ENCODE measurements around the gene UACA.
"Not testable (repeated sequence)": the region's sequence is repeated elsewhere in the genome, so short reads cannot be mapped to it uniquely, and the experiment has no call there.

The UACA gene

GRCh38 chr15:70625011-70625410 lies 138.3 kb downstream of the UACA start:
- Histone ChIP-seq H3K27ac (replicated peaks) (peak overlapping the region; percentile 50), H3K27me3 (ENCODE audit: insufficient read depth, poor library complexity, severe bottlenecking) (no peaks in the 10 kb centered on the region), H3K4me3 (replicated peaks; ENCODE audit: insufficient read depth, low read length) (no peak overlapping the region)
- no peak for DNase-seq (ENCODE audit: low read depth in 1 of 2, low spot score in 1 of 2)
- TF ChIP-seq, protein P1, sequence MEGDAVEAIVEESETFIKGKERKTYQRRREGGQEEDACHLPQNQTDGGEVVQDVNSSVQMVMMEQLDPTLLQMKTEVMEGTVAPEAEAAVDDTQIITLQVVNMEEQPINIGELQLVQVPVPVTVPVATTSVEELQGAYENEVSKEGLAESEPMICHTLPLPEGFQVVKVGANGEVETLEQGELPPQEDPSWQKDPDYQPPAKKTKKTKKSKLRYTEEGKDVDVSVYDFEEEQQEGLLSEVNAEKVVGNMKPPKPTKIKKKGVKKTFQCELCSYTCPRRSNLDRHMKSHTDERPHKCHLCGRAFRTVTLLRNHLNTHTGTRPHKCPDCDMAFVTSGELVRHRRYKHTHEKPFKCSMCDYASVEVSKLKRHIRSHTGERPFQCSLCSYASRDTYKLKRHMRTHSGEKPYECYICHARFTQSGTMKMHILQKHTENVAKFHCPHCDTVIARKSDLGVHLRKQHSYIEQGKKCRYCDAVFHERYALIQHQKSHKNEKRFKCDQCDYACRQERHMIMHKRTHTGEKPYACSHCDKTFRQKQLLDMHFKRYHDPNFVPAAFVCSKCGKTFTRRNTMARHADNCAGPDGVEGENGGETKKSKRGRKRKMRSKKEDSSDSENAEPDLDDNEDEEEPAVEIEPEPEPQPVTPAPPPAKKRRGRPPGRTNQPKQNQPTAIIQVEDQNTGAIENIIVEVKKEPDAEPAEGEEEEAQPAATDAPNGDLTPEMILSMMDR (IDR thresholded peaks at IDR 0.05; ENCODE audit: insufficient read depth, low read length) = no peak
- TF ChIP-seq GABPA (IDR thresholded peaks at IDR 0.05; ENCODE audit: low read depth) (no peak), POLR2AphosphoS5 (IDR thresholded peaks at IDR 0.05; ENCODE audit: low read depth) (no peak), SPI1 (IDR thresholded peaks at IDR 0.05; ENCODE audit: borderline replicate concordance, low read depth) (no peak)
- TF ChIP-seq, protein P2, sequence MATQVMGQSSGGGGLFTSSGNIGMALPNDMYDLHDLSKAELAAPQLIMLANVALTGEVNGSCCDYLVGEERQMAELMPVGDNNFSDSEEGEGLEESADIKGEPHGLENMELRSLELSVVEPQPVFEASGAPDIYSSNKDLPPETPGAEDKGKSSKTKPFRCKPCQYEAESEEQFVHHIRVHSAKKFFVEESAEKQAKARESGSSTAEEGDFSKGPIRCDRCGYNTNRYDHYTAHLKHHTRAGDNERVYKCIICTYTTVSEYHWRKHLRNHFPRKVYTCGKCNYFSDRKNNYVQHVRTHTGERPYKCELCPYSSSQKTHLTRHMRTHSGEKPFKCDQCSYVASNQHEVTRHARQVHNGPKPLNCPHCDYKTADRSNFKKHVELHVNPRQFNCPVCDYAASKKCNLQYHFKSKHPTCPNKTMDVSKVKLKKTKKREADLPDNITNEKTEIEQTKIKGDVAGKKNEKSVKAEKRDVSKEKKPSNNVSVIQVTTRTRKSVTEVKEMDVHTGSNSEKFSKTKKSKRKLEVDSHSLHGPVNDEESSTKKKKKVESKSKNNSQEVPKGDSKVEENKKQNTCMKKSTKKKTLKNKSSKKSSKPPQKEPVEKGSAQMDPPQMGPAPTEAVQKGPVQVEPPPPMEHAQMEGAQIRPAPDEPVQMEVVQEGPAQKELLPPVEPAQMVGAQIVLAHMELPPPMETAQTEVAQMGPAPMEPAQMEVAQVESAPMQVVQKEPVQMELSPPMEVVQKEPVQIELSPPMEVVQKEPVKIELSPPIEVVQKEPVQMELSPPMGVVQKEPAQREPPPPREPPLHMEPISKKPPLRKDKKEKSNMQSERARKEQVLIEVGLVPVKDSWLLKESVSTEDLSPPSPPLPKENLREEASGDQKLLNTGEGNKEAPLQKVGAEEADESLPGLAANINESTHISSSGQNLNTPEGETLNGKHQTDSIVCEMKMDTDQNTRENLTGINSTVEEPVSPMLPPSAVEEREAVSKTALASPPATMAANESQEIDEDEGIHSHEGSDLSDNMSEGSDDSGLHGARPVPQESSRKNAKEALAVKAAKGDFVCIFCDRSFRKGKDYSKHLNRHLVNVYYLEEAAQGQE (IDR thresholded peaks at IDR 0.05; ENCODE audit: insufficient replicate concordance, low read depth) = no peak

DNA sequence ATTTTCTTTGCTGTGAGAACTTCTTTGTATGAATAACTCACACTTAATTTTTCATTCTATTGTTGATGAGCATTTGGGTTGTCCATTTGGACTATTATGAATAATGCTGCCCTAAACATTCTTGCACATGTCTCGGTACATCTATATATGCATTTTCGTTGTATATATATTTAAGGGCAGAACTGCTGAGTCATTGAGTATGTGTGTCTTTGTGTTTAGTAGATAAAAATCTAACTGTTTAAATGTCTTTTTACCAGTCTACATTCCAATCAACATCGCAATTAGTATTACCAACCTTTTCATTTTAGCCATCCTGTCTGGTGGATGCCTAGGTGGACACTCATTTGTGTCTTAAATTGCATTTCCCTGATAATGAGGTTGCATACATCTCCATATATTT lies 144.4 kb downstream of the UACA start:
- H3K27ac ChIP-seq (replicated peaks) = no peak overlapping the region

GRCh38 chr15:70617911-70618287 lies 145.5 kb downstream of the UACA start:
- H3K27ac ChIP-seq (replicated peaks) = no peak overlapping the region
- no peaks in the 10 kb centered on the region for H3K27me3 ChIP-seq (ENCODE audit: insufficient read depth, poor library complexity, severe bottlenecking)
- no peak for DNase-seq (ENCODE audit: low read depth in 1 of 2, low spot score in 1 of 2)
- H3K4me3 ChIP-seq (replicated peaks; ENCODE audit: insufficient read depth, low read length) = no peak overlapping the region
- TF ChIP-seq POLR2AphosphoS5 (IDR thresholded peaks at IDR 0.05; ENCODE audit: low read depth) (no peak), SPI1 (IDR thresholded peaks at IDR 0.05; ENCODE audit: borderline replicate concordance, low read depth) (no peak), GABPA (IDR thresholded peaks at IDR 0.05; ENCODE audit: low read depth) (no peak)
- TF ChIP-seq, protein P1 (IDR thresholded peaks at IDR 0.05; ENCODE audit: insufficient read depth, low read length) = no peak
- TF ChIP-seq, protein P2 (IDR thresholded peaks at IDR 0.05; ENCODE audit: insufficient replicate concordance, low read depth) = no peak

More for the DNA sequence above, 144.4 kb downstream of the UACA start:
- Histone ChIP-seq H3K27me3 (ENCODE audit: insufficient read depth, poor library complexity, severe bottlenecking) (no peaks in the 10 kb centered on the region), H3K4me3 (replicated peaks; ENCODE audit: insufficient read depth, low read length) (no peak overlapping the region)
- no peak for DNase-seq (ENCODE audit: low read depth in 1 of 2, low spot score in 1 of 2)
- TF ChIP-seq GABPA (IDR thresholded peaks at IDR 0.05; ENCODE audit: low read depth) = no peak

DNA sequence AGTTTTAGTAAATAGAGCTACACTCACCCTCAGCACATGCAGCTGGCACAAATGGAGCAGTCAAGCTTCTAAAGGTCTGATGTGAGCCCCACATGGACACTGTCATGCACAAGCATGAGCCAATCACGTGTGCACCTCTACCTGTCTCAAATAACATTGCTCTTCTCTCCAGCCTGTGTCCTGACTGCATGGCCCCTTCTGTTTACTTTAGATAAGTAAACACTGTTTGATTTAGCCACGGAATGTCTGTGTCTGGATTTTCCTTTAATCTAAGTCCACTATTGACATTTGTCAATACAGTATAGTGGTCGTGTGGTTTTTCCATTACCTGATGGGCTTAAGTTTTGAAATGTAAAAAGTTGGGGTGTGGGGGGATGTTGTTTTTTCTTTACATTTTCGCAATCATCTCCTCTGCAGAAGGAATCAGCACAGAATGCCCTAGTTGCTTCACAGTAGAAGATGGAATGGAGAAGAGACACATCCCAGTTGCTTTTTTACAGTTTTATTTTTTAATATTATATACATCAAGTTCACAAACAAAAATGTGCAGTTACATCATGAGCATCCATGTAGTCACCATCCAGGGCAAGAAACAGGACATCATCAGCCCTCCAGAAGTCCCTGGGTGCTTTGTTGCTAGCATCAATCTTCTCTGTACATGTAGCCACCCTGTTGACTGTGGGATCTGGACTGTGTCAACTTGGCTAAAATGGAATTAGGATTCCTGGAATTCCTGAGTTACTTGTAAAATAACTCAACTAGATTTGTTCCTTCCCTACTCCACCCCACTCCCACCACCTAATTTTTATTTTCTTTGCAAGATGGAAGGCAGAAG lies 146.1 kb downstream of the UACA start:
- H3K4me3 ChIP-seq (replicated peaks; ENCODE audit: insufficient read depth, low read length) = no peak overlapping the region
- no peak overlapping the region for H3K27ac ChIP-seq (replicated peaks)
- H3K27me3 ChIP-seq (ENCODE audit: insufficient read depth, poor library complexity, severe bottlenecking) = no peaks in the 10 kb centered on the region
- TF ChIP-seq, protein P2 (IDR thresholded peaks at IDR 0.05; ENCODE audit: insufficient replicate concordance, low read depth) = no peak
- TF ChIP-seq SPI1 (IDR thresholded peaks at IDR 0.05; ENCODE audit: borderline replicate concordance, low read depth) (no peak), GABPA (IDR thresholded peaks at IDR 0.05; ENCODE audit: low read depth) (no peak), POLR2AphosphoS5 (IDR thresholded peaks at IDR 0.05; ENCODE audit: low read depth) (no peak)
- TF ChIP-seq, protein P1 (IDR thresholded peaks at IDR 0.05; ENCODE audit: insufficient read depth, low read length) = no peak
- peak in 1 of 2 experiments; percentile 0 for DNase-seq (ENCODE audit: low read depth in 1 of 2, low spot score in 1 of 2)

DNA sequence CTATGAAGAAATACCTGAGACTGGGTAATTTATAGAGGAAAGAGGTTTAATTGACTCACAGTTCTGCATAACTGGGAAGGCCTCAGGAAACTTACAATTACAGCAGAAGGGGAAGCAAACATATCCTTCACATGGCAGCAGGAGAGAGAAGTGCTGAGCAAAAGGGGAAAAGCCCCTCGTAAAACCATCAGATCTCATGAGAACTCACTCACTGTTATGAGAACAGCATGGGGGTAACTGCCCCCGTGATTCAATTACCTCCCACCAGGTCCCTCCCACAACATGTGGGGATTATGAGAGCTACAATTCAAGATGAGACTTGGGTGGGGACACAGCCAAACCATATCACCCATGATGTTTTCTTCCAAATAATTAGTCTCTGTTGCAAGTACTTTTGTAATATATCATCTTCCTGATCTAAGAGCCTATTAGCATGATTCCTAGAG lies 147.0 kb downstream of the UACA start:
- not testable (repeated sequence) for H3K27me3 ChIP-seq (ENCODE audit: insufficient read depth, poor library complexity, severe bottlenecking); H3K4me3 ChIP-seq (replicated peaks; ENCODE audit: insufficient read depth, low read length); H3K27ac ChIP-seq (replicated peaks)
- DNase-seq (ENCODE audit: low read depth in 1 of 2, low spot score in 1 of 2) = peak in 1 of 2 experiments; percentile 0
